Measurements from ENCODE around the gene FBXO41.

Gene FBXO41

GRCh38 chr2:73239776-73240175 lies 44.5 kb downstream of the FBXO41 start:
- no peak for DNase-seq

GRCh38 chr2:73238976-73239375 lies 45.3 kb downstream of the FBXO41 start:
- no peak for DNase-seq

GRCh38 chr2:73238149-73238548 lies 46.1 kb downstream of the FBXO41 start:
- no peak for DNase-seq

GRCh38 chr2:73237168-73237567 lies 47.1 kb downstream of the FBXO41 start:
- no peak for DNase-seq

GRCh38 chr2:73235315-73236028 lies 48.8 kb downstream of the FBXO41 start:
- DNase-seq: no peak

GRCh38 chr2:73233932-73234832 lies 50.1 kb downstream of the FBXO41 start, which contains the start of gene CCT7:
CCT7 (plus strand) TSS chr2:73234308; CDS start chr2:73234379, 71 bp downstream.
- DNase-seq: peak; percentile 85

- DNase-seq: peak; percentile 99
These were observed 50.9 kb downstream of the FBXO41 start, which contains the start of gene PRADC1 for GRCh38 chr2:73233154-73233931. PRADC1 (minus strand) TSS chr2:73233239; CDS start chr2:73233160, 79 bp downstream.

GRCh38 chr2:73232403-73233153 lies 51.7 kb downstream of the FBXO41 start:
- DNase-seq: no peak

GRCh38 chr2:73228631-73229030 lies 55.6 kb downstream of the FBXO41 start:
- no peak for DNase-seq

GRCh38 chr2:73227086-73227485 lies 57.2 kb downstream of the FBXO41 start:
- DNase-seq: no peak

GRCh38 chr2:73225513-73226360 lies 58.5 kb downstream of the FBXO41 start:
- no peak for DNase-seq

GRCh38 chr2:73223821-73224220 lies 60.5 kb downstream of the FBXO41 start:
- DNase-seq: no peak

GRCh38 chr2:73218298-73218697 lies 66.0 kb downstream of the FBXO41 start:
- DNase-seq: no peak

GRCh38 chr2:73217826-73218225 lies 66.5 kb downstream of the FBXO41 start:
- no peak for DNase-seq

GRCh38 chr2:73217160-73217559 lies 67.1 kb downstream of the FBXO41 start:
- no peak for DNase-seq

GRCh38 chr2:73215254-73215653 lies 69.0 kb downstream of the FBXO41 start:
- DNase-seq: no peak

GRCh38 chr2:73214120-73215035 lies 69.9 kb downstream of the FBXO41 start, which contains the start of gene SMYD5:
SMYD5 (plus strand) TSS chr2:73214245; CDS start chr2:73214267, 22 bp downstream.
- DNase-seq: peak; percentile 47

- peak; percentile 40 for DNase-seq
These were observed 71.7 kb downstream of the FBXO41 start for GRCh38 chr2:73212448-73213176.

- no peak for DNase-seq
These were observed 72.2 kb downstream of the FBXO41 start for GRCh38 chr2:73212098-73212447.

Data from DMS153 (cell line).